Upper lobe of left lung (tissue), 4 donors: Measurements from ENCODE around the gene CALN1.
"Not testable (repeated sequence)": the region's sequence is repeated elsewhere in the genome, so short reads cannot be mapped to it uniquely, and the experiment has no call there.

Experiments
- CTCF ChIP-seq, 6 experiments: fragments of 450-650 bp in 4 of 6; fragments of 200-600 bp in 2 of 6; sonication (generic) in 2 of 6; IDR thresholded peaks; one replicate each; pipeline ENCODE4 v1.5.1; 2016 to 2019; ENCODE audit warnings: antibody characterized with exemption in 6 of 6
- EP300 ChIP-seq, 4 donors: sonication (generic); formaldehyde crosslinking; IDR thresholded peaks; one replicate each; pipeline ENCODE4 v1.5.1; 2017; ENCODE audit warnings: antibody characterized with exemption in 4 of 4, control low read depth in 2 of 4
- POLR2A ChIP-seq, 4 donors: fragments of 450-650 bp; IDR thresholded peaks; one replicate each; pipeline ENCODE4 v1.5.1; 2016 to 2017; ENCODE audit warnings: antibody characterized with exemption in 4 of 4, mild to moderate bottlenecking in 2 of 4

- not testable (repeated sequence) for TF ChIP-seq CTCF, POLR2A, EP300 (IDR thresholded peaks at IDR 0.05)
Measured at GRCh38 chr7:71822406-71822805, 589.7 kb downstream of the CALN1 start.
